NCI-H345 (cell line): ENCODE measurements around the gene RANBP1.

ENCODE experiments used
- DNase-seq: peaks from one replicate; lab custom pipeline; 2025; lab: John Stamatoyannopoulos, UW

The RANBP1 gene

GRCh38 chr22:20137671-20138416 lies 21.9 kb downstream of the RANBP1 start:
- no peak for DNase-seq

GRCh38 chr22:20138417-20138738 lies 22.5 kb downstream of the RANBP1 start:
- no peak for DNase-seq

GRCh38 chr22:20138868-20139267 lies 23.0 kb downstream of the RANBP1 start:
- no peak for DNase-seq

- DNase-seq: no peak
These were observed 23.6 kb downstream of the RANBP1 start for GRCh38 chr22:20139391-20140106.

GRCh38 chr22:20140107-20140445 lies 24.2 kb downstream of the RANBP1 start:
- DNase-seq: no peak

GRCh38 chr22:20140521-20140964 lies 24.6 kb downstream of the RANBP1 start:
- DNase-seq: no peak

GRCh38 chr22:20141186-20142077 lies 25.5 kb downstream of the RANBP1 start:
- DNase-seq: no peak

- no peak for DNase-seq
These were observed 27.1 kb downstream of the RANBP1 start for GRCh38 chr22:20142711-20143621.

GRCh38 chr22:20143883-20144665 lies 28.2 kb downstream of the RANBP1 start:
- DNase-seq: no peak

GRCh38 chr22:20145206-20145831 lies 29.4 kb downstream of the RANBP1 start:
- no peak for DNase-seq

GRCh38 chr22:20145832-20146223 lies 29.9 kb downstream of the RANBP1 start:
- no peak for DNase-seq

- DNase-seq: no peak
These were observed 30.9 kb downstream of the RANBP1 start for GRCh38 chr22:20146777-20147176.

- no peak for DNase-seq
These were observed 31.5 kb downstream of the RANBP1 start for GRCh38 chr22:20147237-20147988.

GRCh38 chr22:20148414-20148813 lies 32.5 kb downstream of the RANBP1 start:
- DNase-seq: no peak

- no peak for DNase-seq
These were observed 33.6 kb downstream of the RANBP1 start for GRCh38 chr22:20149257-20150250.

GRCh38 chr22:20150381-20151275 lies 34.7 kb downstream of the RANBP1 start, which contains the start of gene CCDC188:
Gene CCDC188, minus strand, starts transcription at chr22:20151055. Its CDS starts 69 bp downstream, at chr22:20150986.
- no peak for DNase-seq

- no peak for DNase-seq
These were observed 35.3 kb downstream of the RANBP1 start for GRCh38 chr22:20151276-20151588.
